MCF 10A (cell line): Measurements from ENCODE around the gene KIR3DL2. TPM values are rescaled to one million over a fixed set of nuclear protein-coding genes. Genes with fewer than 3 reads are reported as not detected.
"Not testable (repeated sequence)": the region's sequence is repeated elsewhere in the genome, so short reads cannot be mapped to it uniquely, and the experiment has no call there.

Source experiments
- BruUV-seq: library from RNA; stranded (reverse); fragments of 400-500 nt; replicated peaks from 2 replicates; lab custom pipeline; 2021; lab: Mats Ljungman, UMichigan
- CTCF ChIA-PET: fragments of 300-600 bp; sonication (Branson Sonifier 250); formaldehyde crosslinking; extraction: SDS; loops from one replicate; lab custom pipeline; 2021; ENCODE audit warnings: antibody characterized with exemption, inconsistent platforms; lab: Yijun Ruan, JAX
- POLR2A ChIA-PET: fragments of 300-600, 350-650 bp; sonication (Branson Sonifier 250); formaldehyde crosslinking; extraction: SDS; loops from one replicate; lab custom pipeline; 2020; ENCODE audit warnings: antibody characterized with exemption, inconsistent platforms; lab: Yijun Ruan, JAX
- DNase-seq: peaks from one replicate; pipeline ENCODE4 v3.0.0-alpha.2; 2018; ENCODE audit not compliant: unreplicated experiment
- H3K27ac Mint-ChIP-seq: one replicate; pipeline ENCODE4 v1.8.0; 2022; ENCODE audit warnings: mild to moderate bottlenecking, low read depth, mixed read lengths; ENCODE audit not compliant: unreplicated experiment
- H3K27me3 Mint-ChIP-seq: one replicate; pipeline ENCODE4 v1.8.0; 2022; ENCODE audit warnings: mixed read lengths; ENCODE audit not compliant: insufficient read depth, unreplicated experiment
- H3K36me3 Mint-ChIP-seq: one replicate; pipeline ENCODE4 v1.8.0; 2022; ENCODE audit warnings: mild to moderate bottlenecking, moderate library complexity, mixed read lengths; ENCODE audit not compliant: insufficient read depth, unreplicated experiment
- H3K4me1 Mint-ChIP-seq: one replicate; pipeline ENCODE4 v1.8.0; 2022; ENCODE audit warnings: mixed read lengths; ENCODE audit not compliant: insufficient read depth, unreplicated experiment
- H3K4me3 Mint-ChIP-seq: one replicate; pipeline ENCODE4 v1.8.0; 2022; ENCODE audit warnings: mild to moderate bottlenecking, moderate library complexity, mixed read lengths; ENCODE audit not compliant: unreplicated experiment
- H3K9me3 Mint-ChIP-seq: one replicate; pipeline ENCODE4 v1.8.0; 2022; ENCODE audit warnings: mixed read lengths; ENCODE audit not compliant: unreplicated experiment
- intact Hi-C: fragments of 100-400 bp; cut with micrococcal nuclease; formaldehyde crosslinking; loops from 2 replicates; pipeline ENCODE4 v1.14.1; 2022
- total RNA-seq: library from RNA; stranded (reverse); gene quantifications from 2 replicates; pipeline ENCODE4 v1.2.3, GENCODE V29; 2022
- TF ChIP-seq, protein P1 (sequence below): fragments of 200-600 bp; IDR thresholded peaks from one replicate; pipeline ENCODE4 v1.8.0; 2022; ENCODE audit warnings: antibody characterized with exemption, mild to moderate bottlenecking; ENCODE audit not compliant: unreplicated experiment

The KIR3DL2 gene
- total RNA-seq, 1 experiment from 2014 or later = not detected

DNA sequence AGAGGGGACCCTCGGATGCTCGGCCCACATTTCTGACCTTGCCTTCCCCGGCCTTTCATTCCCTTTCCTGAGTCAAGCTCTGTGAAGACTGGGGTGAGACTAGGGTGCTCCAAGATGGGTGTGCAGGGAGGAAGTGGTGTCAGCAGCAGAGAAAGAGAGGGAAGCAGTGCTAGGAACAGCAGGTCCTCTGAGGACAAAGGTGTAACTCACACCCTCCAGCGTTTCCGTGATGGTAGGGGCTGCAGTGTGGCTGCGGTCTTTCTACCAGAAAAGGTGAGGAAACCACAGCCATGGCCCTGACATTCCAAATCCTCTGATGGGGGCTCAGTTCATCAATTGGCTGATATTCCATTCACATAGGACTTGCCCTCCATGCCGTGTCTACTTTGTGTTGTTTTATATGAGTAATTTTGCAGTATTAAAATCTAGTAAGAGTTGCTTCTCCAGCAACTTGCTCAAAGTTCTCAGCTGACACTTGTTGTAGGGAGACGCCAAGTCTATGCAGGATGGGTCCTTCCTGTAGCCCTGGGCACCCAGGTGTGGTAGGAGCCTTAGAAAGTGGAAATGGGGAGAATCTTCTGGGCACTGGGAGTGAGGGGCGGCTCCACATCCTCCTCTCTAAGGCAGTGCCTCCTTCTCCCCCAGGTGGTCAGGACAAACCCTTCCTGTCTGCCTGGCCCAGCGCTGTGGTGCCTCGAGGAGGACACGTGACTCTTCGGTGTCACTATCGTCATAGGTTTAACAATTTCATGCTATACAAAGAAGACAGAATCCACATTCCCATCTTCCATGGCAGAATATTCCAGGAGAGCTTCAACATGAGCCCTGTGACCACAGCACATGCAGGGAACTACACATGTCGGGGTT is 32.3 kb upstream of the KIR3DL2 start:
- H3K27ac Mint-ChIP-seq = no peak overlapping the region
- CTCF ChIA-PET = no interaction called here
- no peak for DNase-seq
- TF ChIP-seq, protein P1, sequence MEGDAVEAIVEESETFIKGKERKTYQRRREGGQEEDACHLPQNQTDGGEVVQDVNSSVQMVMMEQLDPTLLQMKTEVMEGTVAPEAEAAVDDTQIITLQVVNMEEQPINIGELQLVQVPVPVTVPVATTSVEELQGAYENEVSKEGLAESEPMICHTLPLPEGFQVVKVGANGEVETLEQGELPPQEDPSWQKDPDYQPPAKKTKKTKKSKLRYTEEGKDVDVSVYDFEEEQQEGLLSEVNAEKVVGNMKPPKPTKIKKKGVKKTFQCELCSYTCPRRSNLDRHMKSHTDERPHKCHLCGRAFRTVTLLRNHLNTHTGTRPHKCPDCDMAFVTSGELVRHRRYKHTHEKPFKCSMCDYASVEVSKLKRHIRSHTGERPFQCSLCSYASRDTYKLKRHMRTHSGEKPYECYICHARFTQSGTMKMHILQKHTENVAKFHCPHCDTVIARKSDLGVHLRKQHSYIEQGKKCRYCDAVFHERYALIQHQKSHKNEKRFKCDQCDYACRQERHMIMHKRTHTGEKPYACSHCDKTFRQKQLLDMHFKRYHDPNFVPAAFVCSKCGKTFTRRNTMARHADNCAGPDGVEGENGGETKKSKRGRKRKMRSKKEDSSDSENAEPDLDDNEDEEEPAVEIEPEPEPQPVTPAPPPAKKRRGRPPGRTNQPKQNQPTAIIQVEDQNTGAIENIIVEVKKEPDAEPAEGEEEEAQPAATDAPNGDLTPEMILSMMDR = no peak
- peaks cover 49% of the 10 kb centered on the region for H3K9me3 Mint-ChIP-seq
- intact Hi-C loops = no loop called here
- BruUV-seq = no TSS peak
- POLR2A ChIA-PET = no interaction called here
- H3K27me3 Mint-ChIP-seq = no peaks in the 10 kb centered on the region
- no peaks in the 10 kb centered on the region for H3K4me1 Mint-ChIP-seq
- H3K4me3 Mint-ChIP-seq = no peak overlapping the region
- peaks cover 4% of the 10 kb centered on the region for H3K36me3 Mint-ChIP-seq

DNA sequence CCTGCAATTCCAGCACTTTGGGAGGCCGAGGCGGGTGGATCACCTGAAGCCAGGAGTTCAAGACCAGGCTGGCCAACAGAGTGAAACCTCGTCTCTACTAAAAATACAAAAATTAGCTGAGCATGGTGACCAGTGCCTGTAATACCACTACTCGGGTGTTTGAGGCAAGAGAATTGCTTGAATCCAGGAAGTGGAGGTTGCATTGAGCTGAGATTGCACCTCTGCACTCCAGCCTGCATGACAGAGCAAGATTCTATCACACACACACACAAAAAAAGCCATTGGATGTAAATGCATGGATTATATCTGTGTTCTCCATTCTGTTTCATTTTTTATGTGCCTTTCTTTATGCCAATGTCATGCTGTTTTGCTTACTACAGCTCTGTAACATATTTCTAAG is 25.8 kb upstream of the KIR3DL2 start:
- intact Hi-C loops, H3K36me3 Mint-ChIP-seq, H3K27ac Mint-ChIP-seq, DNase-seq, H3K27me3 Mint-ChIP-seq, H3K4me1 Mint-ChIP-seq, H3K4me3 Mint-ChIP-seq, BruUV-seq: not testable (repeated sequence)
- CTCF ChIA-PET = interaction anchor here (0.7 kb wide), 1 partner anchor 264 kb away, joined by 4 read pairs; no protein-coding TSS in a partner anchor
- POLR2A ChIA-PET = interaction anchor here (1.1 to 1.3 kb wide), 2 partner anchors 31 to 35 kb away, joined by 3 to 5 read pairs; no protein-coding TSS in a partner anchor
- H3K9me3 Mint-ChIP-seq = peaks cover 36% of the 10 kb centered on the region

DNA sequence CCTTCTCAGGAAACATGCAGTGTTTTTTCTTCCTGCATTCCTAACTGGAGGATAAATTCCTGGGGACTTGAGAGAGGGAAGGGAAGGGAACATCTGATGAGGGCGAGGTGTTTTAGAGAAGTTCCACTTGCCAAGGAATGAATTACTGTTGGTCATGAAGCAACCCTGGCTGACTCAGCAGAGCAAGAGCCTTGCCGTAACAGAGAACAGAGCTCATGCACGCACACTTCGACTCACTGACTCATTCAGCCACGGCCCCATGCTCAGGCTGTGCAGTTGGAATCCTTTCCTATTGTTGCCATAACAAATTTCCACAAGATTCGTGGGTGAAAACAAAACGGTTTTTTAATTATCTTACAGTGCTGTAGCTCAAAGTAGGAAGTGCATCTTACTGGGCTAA is 24.9 kb upstream of the KIR3DL2 start:
- H3K4me3 Mint-ChIP-seq, H3K27ac Mint-ChIP-seq, BruUV-seq, intact Hi-C loops, H3K36me3 Mint-ChIP-seq, CTCF ChIA-PET, H3K27me3 Mint-ChIP-seq, H3K4me1 Mint-ChIP-seq: not testable (repeated sequence)
- POLR2A ChIA-PET = interaction anchor here (0.7 to 1.3 kb wide), 5 partner anchors 32 to 790 kb away, joined by 3 to 5 read pairs (median 3); no protein-coding TSS in a partner anchor
- peak; percentile 13 for DNase-seq
- H3K9me3 Mint-ChIP-seq = peaks cover 33% of the 10 kb centered on the region

DNA sequence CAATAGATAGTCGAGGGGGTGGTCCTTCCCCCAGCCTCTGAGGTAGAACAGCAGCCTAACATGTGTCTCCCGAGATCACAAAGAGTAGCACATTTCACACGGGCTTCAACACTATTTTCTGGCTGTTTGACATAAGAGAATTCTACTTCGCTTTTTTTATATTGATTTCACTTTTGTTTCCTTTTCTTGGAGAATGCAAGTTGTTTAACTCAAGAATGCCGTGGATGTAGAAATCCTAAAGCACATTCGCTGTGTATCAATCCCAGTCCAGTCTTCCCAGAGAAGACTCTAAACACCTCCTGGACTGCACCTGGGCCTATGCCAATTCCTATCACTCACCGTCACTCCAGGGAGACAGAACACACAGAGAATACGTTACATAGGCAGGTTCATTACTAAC is 22.2 kb upstream of the KIR3DL2 start:
- H3K4me1 Mint-ChIP-seq, CTCF ChIA-PET, H3K27me3 Mint-ChIP-seq, H3K27ac Mint-ChIP-seq, H3K36me3 Mint-ChIP-seq, intact Hi-C loops, BruUV-seq, POLR2A ChIA-PET, DNase-seq, H3K4me3 Mint-ChIP-seq: not testable (repeated sequence)
- H3K9me3 Mint-ChIP-seq = peaks cover 39% of the 10 kb centered on the region

DNA sequence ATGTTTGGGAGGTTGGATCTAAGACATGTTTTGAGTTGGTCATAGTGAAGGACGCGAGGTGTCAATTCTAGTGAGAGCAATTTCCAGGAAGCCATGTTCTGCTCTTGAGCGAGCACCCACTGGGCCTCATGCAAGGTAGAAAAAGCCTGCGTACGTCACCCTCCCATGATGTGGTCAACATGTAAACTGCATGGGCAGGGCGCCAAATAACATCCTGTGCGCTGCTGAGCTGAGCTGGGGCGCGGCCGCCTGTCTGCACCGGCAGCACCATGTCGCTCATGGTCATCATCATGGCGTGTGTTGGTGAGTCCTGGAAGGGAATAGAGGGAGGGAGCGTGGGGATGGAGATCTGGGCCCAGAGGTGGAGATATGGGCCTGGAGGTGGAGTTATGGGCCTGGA is 17.7 kb upstream of the KIR3DL2 start, which contains the start of gene KIR2DS4:
TSS of gene KIR2DS4 (plus strand) at position 181 of the 400 bp plus-strand sequence.
- DNase-seq, H3K27ac Mint-ChIP-seq, H3K4me3 Mint-ChIP-seq, H3K4me1 Mint-ChIP-seq, BruUV-seq, H3K27me3 Mint-ChIP-seq, intact Hi-C loops, POLR2A ChIA-PET, CTCF ChIA-PET, H3K36me3 Mint-ChIP-seq: not testable (repeated sequence)
- peaks cover 35% of the 10 kb centered on the region for H3K9me3 Mint-ChIP-seq

DNA sequence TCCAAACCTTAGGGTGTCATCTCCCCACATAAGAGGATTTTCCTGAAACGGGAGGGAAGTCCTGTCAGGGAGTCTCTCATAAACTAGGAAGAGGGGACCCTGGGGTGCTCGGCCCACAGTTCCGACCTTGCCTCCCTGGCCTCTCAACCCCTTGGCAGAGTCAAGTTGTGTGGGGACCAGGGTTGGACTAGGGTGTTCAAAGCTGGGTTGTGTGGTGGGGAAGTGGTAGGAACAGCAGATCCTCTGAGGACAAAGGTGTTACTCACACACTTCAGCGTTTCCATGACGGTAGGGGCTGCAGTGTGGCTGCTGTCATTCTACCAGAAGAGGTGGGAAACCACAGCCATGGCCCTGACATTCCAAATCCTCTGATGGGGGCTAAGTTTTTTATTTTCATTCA is 15.1 kb upstream of the KIR3DL2 start:
- H3K4me1 Mint-ChIP-seq, H3K4me3 Mint-ChIP-seq, POLR2A ChIA-PET, DNase-seq, H3K36me3 Mint-ChIP-seq, intact Hi-C loops, H3K27me3 Mint-ChIP-seq, BruUV-seq, H3K27ac Mint-ChIP-seq, CTCF ChIA-PET: not testable (repeated sequence)
- H3K9me3 Mint-ChIP-seq = peaks cover 50% of the 10 kb centered on the region

DNA sequence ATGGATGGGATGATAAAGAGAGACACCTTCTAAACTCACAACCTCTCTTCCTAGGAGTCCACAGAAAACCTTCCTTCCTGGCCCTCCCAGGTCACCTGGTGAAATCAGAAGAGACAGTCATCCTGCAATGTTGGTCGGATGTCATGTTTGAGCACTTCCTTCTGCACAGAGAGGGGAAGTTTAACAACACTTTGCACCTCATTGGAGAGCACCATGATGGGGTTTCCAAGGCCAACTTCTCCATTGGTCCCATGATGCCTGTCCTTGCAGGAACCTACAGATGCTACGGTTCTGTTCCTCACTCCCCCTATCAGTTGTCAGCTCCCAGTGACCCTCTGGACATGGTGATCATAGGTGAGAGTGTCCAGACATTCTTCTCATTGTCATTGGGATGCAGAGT is 12.7 kb upstream of the KIR3DL2 start:
- BruUV-seq, H3K4me1 Mint-ChIP-seq, intact Hi-C loops, POLR2A ChIA-PET, H3K27me3 Mint-ChIP-seq, DNase-seq, H3K36me3 Mint-ChIP-seq, H3K27ac Mint-ChIP-seq, H3K4me3 Mint-ChIP-seq: not testable (repeated sequence)
- H3K9me3 Mint-ChIP-seq = peaks cover 36% of the 10 kb centered on the region
- CTCF ChIA-PET = interaction anchor here (0.6 kb wide), 1 partner anchor 358 kb away, joined by 5 read pairs; no protein-coding TSS in a partner anchor

DNA sequence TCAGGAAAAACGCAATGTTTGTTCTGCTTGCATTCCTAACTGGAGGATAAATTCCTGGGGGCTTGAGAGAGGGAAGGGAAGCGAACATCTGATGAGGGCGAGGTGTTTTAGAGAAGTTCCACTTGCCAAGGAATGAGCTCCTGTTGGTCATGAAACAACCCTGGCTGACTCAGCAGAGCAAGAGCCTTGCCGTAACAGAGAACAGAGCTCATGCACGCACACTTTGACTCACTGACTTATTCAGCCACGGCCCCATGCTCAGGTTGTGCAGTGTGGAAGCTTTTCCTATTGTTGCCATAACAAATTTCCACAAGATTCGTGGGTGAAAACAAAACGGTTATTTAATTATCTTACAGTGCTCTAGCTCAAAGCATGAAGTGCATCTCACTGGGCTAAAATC is 7.1 kb upstream of the KIR3DL2 start:
- CTCF ChIA-PET, H3K4me1 Mint-ChIP-seq, intact Hi-C loops, H3K27ac Mint-ChIP-seq, H3K4me3 Mint-ChIP-seq, BruUV-seq, H3K36me3 Mint-ChIP-seq, DNase-seq, H3K27me3 Mint-ChIP-seq, POLR2A ChIA-PET: not testable (repeated sequence)
- H3K9me3 Mint-ChIP-seq = peaks cover 29% of the 10 kb centered on the region
